Forelimb muscle (tissue), 1 donor: ENCODE results near the gene ARHGDIA. TPM values are rescaled to one million over a fixed set of nuclear protein-coding genes. Genes with fewer than 3 reads are reported as not detected.

Experiments
- DNase-seq: peaks from one replicate; pipeline ENCODE4 v3.0.0-alpha.2; 2013; ENCODE audit warnings: low read depth
- polyA plus RNA-seq: library from polyadenylated mRNA; unstranded; fragments of 120-200 nt; gene quantifications from one replicate; pipeline ENCODE4 v1.2.1, GENCODE V29; 2013; ENCODE audit not compliant: insufficient read length

The ARHGDIA gene
- polyA plus RNA-seq, 1 donor = 160 TPM

- DNase-seq = no peak
These were observed 35.5 kb upstream of the ARHGDIA start for GRCh38 chr17:81906476-81907218.

- DNase-seq = no peak
These were observed 34.9 kb upstream of the ARHGDIA start for GRCh38 chr17:81905993-81906392.

- no peak for DNase-seq
These were observed 34.3 kb upstream of the ARHGDIA start for GRCh38 chr17:81905424-81905875.

DNA sequence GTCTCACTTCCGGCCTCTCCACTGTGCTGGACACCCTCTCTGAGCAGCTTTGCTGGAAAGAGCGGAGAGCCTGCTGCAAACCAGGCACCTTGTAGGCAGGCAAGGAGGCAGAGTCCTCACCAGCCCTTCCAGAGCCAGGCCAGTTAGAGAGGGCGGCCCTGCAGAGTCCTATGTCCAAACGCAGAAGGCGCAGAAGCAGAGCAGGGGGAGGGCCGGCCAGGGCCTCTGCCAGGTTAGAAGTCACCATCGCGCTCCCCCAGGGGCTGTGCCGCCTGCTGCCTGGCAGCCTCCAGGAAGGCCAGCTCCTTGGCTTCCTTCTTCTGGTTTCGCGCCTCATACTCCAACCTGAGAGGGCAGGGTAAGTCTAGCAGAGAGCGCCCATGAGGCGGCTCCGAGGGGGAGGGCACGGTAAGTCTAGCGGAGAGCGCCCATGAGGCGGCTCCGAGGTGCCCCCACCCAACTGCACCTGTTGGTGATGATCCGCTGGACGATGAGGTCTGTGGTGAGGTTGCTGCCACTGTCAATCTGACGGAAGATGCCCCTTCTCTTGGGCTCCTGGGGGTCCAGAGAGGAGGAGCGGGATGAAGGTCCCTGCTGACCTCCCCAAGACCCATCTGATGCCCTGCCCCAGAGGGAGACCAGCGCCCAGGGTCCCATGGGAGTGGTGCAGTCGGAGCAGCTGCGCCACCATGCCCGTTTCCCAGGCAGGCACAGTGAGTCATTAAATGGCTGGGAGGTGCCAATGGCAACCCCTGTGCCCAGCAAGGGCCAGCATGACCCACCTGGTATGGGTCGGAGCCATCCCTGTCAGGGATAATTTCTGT is 33.7 kb upstream of the ARHGDIA start:
- DNase-seq = no peak

GRCh38 chr17:81903896-81904599 is 32.9 kb upstream of the ARHGDIA start:
- DNase-seq = no peak

GRCh38 chr17:81903415-81903831 is 32.3 kb upstream of the ARHGDIA start:
- DNase-seq = no peak

- DNase-seq = no peak
These were observed 31.7 kb upstream of the ARHGDIA start for GRCh38 chr17:81902653-81903414.

- DNase-seq = no peak
These were observed 31.0 kb upstream of the ARHGDIA start, which contains the start of gene NPB for GRCh38 chr17:81902023-81902652. TSS of gene NPB (plus strand) at chr17:81902238. CDS start at chr17:81902278, 40 bp downstream.

DNA sequence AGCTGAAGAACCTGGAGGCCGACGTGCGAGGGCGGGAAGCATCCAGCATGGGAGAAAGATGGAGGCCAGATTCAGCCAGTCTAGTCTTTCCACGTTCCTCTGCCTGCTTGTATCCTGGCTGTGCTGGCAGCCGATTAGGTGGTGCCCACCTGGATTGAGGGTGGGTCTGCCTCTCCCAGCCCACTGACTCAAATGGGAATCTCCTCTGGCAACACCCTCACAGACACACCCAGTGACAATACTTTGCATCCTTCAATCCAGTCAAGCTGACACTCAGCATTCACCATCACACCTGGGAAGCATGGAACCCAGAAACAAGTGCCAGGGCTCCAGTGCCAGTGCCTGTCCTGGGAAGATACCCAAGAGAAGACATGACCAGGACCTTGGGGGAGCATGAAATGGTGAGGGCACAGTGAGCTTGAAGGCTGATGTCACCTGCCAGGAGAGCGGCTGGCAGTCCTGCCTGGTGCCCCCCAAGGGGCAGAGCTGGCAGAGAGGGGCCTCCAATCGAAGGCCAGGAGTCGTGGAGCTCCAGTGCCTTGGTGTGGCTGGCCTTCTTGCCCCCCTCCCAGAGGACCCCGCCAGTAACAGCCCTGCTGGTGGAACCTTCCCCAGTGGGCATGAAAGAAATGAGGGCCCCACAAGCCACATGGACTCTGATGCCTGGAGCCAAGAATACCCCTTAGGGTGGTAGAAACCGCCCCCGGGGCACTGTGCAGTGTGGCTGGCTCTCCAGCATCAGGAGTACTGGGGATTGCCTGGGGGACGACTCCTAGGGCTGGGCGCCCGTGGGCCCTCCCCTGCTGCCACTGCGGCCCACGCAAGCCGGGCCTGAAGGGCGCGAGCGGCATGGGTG is 30.3 kb upstream of the ARHGDIA start:
- no peak for DNase-seq

- no peak for DNase-seq
These were observed 29.2 kb upstream of the ARHGDIA start for GRCh38 chr17:81900181-81900820.

GRCh38 chr17:81899514-81900166 is 28.5 kb upstream of the ARHGDIA start:
- no peak for DNase-seq

DNA sequence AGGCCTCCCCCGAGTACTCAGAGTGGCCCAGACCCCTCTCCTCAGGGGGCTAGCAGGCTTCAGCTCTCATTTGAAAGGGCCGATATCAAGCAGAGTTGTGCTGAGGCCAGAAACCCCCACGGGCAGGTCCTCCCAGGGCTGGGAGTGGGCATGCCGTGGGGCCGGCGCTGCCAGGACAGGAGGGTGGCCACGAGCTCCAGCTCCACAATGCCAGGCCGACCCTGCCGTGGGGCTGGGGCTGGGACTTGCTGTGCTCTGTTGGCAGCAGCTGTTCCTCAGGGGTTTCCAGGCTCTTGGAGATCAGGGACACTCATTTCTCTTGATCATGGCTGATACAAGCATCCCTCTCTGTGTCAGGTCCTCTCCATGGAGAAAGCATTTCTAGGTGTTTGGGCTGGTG is 27.7 kb upstream of the ARHGDIA start:
- DNase-seq = no peak

GRCh38 chr17:81898029-81898866 is 27.1 kb upstream of the ARHGDIA start:
- DNase-seq = no peak

DNA sequence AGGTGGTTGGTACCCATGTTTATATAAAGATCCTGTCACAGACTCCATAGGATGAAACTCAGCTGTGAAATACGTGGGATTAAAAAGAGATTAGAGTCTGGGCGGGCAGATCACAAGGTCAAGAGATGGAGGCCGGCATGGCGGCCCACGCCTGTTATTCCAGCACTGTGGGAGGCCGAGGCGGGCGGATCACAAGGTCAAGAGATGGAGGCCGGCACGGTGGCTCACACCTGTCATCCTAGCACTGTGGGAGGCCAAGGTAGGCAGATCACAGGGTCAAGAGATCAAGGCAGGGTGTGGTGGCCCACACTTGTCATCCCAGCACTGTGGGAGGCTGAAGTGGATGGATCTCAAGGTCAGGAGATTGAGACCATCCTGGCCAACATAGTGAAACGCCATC is 24.3 kb upstream of the ARHGDIA start:
- DNase-seq = no peak

DNA sequence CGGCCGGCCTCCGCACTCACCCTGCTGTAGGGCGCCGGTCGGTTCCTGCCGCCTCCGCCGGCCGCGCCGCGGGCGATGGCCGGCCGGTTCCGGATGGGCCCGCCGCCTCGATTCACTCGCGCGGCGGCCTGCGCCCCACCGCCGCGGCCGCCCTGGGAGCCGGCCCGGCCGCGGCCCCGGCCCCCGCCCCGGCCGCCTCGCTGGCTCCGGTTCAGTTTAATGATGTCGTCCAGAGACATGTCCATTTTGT is 20.1 kb upstream of the ARHGDIA start:
- no peak for DNase-seq

DNA sequence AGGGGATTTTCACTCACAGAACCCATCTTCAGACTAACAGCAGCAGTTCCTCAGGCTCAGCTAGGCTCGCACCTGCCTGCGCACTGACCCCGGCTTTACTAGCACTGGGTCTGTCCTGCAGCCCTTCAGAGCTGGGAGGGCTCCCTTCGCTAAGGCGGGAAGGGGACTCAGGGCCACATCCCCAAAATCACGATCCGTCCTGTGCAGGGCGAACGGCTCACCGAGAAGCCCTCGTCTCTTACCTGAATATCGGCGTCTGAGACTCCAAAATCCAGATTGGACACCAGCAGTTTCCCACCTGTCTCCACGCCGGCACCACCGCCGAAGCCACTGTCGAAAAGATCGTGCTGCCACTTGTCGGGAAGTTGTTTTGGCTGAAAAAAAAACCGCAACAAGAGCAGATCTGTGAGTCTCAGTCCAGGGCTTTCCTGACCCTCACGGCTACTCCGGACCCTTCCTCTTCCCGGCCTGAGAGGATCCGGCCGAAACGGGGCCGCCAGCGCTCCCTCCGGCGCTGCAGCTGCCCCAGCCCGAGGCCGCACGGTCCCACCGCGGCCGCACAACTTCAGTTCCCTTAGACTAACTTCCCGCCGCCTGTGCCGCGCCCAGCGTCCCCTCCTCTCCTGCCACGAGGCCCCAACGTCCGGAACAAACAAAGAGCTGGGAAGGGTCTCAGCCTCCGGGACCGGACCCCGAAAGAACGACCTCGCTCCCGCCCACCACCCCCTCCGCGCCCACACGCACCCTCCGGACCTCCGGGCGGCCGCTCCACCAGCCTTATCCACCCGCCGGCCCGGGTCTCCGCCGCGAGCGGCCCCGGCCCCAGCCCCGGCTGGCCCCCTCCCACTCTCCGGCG is 19.5 kb upstream of the ARHGDIA start:
- DNase-seq = no peak

- DNase-seq = no peak
These were observed 18.5 kb upstream of the ARHGDIA start for GRCh38 chr17:81889602-81890001.
